Astrocyte (in vitro differentiated cells and primary cell): Measurements from ENCODE around the gene HGS. TPM values are rescaled to one million over a fixed set of nuclear protein-coding genes. Genes with fewer than 3 reads are reported as not detected.

Experiments used
- DNase-seq: peaks from one replicate; pipeline ENCODE4 v3.0.0-alpha.2; 2010; ENCODE audit warnings: low read depth
- FAIRE-seq: peaks from 2 replicates; lab custom pipeline; 2011; peaks lifted over from hg19 to GRCh38; lab: Jason Lieb, UNC
- H2AFZ ChIP-seq: 2 replicates; pipeline ENCODE4 v1.6.0; 2012; ENCODE audit warnings: low read depth, low read length, inconsistent platforms
- H3K27ac ChIP-seq: 2 replicates; pipeline ENCODE4 v1.5.1; 2011; ENCODE audit warnings: low read depth, low read length, inconsistent platforms
- H3K27me3 ChIP-seq: 2 replicates; pipeline ENCODE4 v1.6.0; 2011; ENCODE audit warnings: low read length, inconsistent platforms; ENCODE audit not compliant: insufficient read depth
- H3K36me3 ChIP-seq: 2 replicates; pipeline ENCODE4 v1.5.1; 2011; ENCODE audit warnings: low read length, inconsistent platforms; ENCODE audit not compliant: insufficient read depth
- H3K4me1 ChIP-seq: 2 replicates; pipeline ENCODE4 v1.5.1; 2011; ENCODE audit warnings: low read length, inconsistent platforms; ENCODE audit not compliant: insufficient read depth
- H3K4me2 ChIP-seq: 2 replicates; pipeline ENCODE4 v1.6.0; 2012; ENCODE audit warnings: low read length, inconsistent platforms
- H3K4me3 ChIP-seq: 2 replicates; pipeline ENCODE4 v1.5.1; 2011; ENCODE audit warnings: low read depth, mild to moderate bottlenecking, low read length, inconsistent platforms; ENCODE audit not compliant: insufficient read depth
- H3K79me2 ChIP-seq: 2 replicates; pipeline ENCODE4 v1.6.0; 2012; ENCODE audit warnings: mild to moderate bottlenecking, low read length, inconsistent platforms; ENCODE audit not compliant: insufficient read depth
- H3K9ac ChIP-seq: 2 replicates; pipeline ENCODE4 v1.6.0; 2012; ENCODE audit warnings: mild to moderate bottlenecking, low read length, inconsistent platforms
- H3K9me3 ChIP-seq: 2 replicates; pipeline ENCODE4 v1.5.1; 2012; ENCODE audit warnings: low read depth, mild to moderate bottlenecking, low read length, inconsistent platforms; ENCODE audit not compliant: insufficient read depth
- H4K20me1 ChIP-seq: 2 replicates; pipeline ENCODE4 v1.6.0; 2012; ENCODE audit warnings: low read length, inconsistent platforms; ENCODE audit not compliant: insufficient read depth
- H3K27ac Mint-ChIP-seq: one replicate; pipeline ENCODE4 v1.8.0; 2021; ENCODE audit warnings: mild to moderate bottlenecking, mixed read lengths; ENCODE audit not compliant: unreplicated experiment
- H3K27me3 Mint-ChIP-seq: one replicate; pipeline ENCODE4 v1.8.0; 2021; ENCODE audit warnings: low read depth, mixed read lengths; ENCODE audit not compliant: unreplicated experiment
- H3K36me3 Mint-ChIP-seq: one replicate; pipeline ENCODE4 v1.8.0; 2021; ENCODE audit warnings: low read depth, mixed read lengths; ENCODE audit not compliant: unreplicated experiment
- H3K4me1 Mint-ChIP-seq: one replicate; pipeline ENCODE4 v1.8.0; 2021; ENCODE audit warnings: low read depth, mixed read lengths; ENCODE audit not compliant: unreplicated experiment
- H3K4me3 Mint-ChIP-seq: one replicate; pipeline ENCODE4 v1.8.0; 2021; ENCODE audit warnings: mild to moderate bottlenecking, moderate library complexity, mixed read lengths; ENCODE audit not compliant: unreplicated experiment
- H3K9me3 Mint-ChIP-seq: one replicate; pipeline ENCODE4 v1.8.0; 2021; ENCODE audit warnings: mild to moderate bottlenecking, mixed read lengths; ENCODE audit not compliant: unreplicated experiment
- EZH2 ChIP-seq: IDR thresholded peaks from 2 replicates; pipeline ENCODE4 v1.6.1; 2012; ENCODE audit warnings: mild to moderate bottlenecking, low read length, inconsistent platforms; ENCODE audit not compliant: insufficient read depth
- total RNA-seq: library from RNA; stranded (reverse); gene quantifications from 2 replicates; pipeline ENCODE4 v1.2.1, GENCODE V29; 2021
- TF ChIP-seq, protein P1 (sequence below): IDR thresholded peaks from 2 replicates; pipeline ENCODE4 v1.5.1; 2011; ENCODE audit warnings: low read depth, mild to moderate bottlenecking, inconsistent platforms, low read length, moderate library complexity; ENCODE audit not compliant: insufficient read depth

HGS gene
- total RNA-seq, 1 donor from 2014 or later = 122 TPM

DNA sequence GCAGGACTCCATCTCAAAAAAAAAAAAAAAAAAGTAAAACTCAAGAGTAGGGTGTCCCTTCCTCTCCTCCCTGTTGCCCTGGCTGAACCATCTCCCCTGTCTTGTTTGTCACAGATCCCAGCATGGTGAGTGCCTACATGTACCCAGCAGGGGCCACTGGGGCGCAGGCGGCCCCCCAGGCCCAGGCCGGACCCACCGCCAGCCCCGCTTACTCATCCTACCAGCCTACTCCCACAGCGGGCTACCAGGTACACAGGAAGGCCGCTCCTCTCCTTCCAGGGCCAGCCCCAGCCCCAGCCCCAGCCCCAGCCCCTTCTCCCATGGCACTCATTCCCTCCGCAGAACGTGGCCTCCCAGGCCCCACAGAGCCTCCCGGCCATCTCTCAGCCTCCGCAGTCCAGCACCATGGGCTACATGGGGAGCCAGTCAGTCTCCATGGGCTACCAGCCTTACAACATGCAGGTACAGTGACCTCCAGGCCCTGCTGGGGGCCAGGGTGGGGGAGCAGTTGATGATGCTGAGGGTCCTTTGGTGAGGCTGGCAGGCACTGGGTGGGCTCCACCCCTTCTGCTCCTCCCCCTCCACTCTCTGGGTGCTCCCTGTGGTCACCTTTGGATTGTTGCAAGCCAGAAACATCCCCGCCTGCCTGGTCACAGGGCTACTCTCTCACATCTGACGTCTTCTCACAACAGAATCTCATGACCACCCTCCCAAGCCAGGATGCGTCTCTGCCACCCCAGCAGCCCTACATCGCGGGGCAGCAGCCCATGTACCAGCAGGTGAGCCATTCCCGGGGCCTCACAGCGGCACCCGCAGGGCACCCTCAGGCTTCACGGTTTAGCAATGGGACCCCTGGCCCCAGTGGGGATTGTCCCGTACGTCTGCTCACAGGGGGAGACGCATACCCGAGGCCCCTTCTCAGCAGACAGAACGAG is 16.8 kb downstream of the HGS start:
- FAIRE-seq = no peak
- Histone ChIP-seq H3K27me3 (no peaks in the 10 kb centered on the region), H3K4me2 (peak overlapping the region; percentile 94), H3K9ac (peak overlapping the region; percentile 95), H3K27ac (no peak overlapping the region), H3K79me2 (peaks cover 92% of the 10 kb centered on the region), H4K20me1 (peaks cover 72% of the 10 kb centered on the region), H3K4me1 (peaks cover 29% of the 10 kb centered on the region), H2AFZ (no peak overlapping the region), H3K9me3 (no peaks in the 10 kb centered on the region), H3K4me3 (no peak overlapping the region), H3K36me3 (peaks cover 31% of the 10 kb centered on the region)
- TF ChIP-seq, protein P1, sequence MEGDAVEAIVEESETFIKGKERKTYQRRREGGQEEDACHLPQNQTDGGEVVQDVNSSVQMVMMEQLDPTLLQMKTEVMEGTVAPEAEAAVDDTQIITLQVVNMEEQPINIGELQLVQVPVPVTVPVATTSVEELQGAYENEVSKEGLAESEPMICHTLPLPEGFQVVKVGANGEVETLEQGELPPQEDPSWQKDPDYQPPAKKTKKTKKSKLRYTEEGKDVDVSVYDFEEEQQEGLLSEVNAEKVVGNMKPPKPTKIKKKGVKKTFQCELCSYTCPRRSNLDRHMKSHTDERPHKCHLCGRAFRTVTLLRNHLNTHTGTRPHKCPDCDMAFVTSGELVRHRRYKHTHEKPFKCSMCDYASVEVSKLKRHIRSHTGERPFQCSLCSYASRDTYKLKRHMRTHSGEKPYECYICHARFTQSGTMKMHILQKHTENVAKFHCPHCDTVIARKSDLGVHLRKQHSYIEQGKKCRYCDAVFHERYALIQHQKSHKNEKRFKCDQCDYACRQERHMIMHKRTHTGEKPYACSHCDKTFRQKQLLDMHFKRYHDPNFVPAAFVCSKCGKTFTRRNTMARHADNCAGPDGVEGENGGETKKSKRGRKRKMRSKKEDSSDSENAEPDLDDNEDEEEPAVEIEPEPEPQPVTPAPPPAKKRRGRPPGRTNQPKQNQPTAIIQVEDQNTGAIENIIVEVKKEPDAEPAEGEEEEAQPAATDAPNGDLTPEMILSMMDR = no peak
- no peak for TF ChIP-seq EZH2
- peaks cover 21% of the 10 kb centered on the region for H3K36me3 Mint-ChIP-seq
- H3K27ac Mint-ChIP-seq = no peak overlapping the region
- no peaks in the 10 kb centered on the region for H3K27me3 Mint-ChIP-seq
- H3K9me3 Mint-ChIP-seq = no peaks in the 10 kb centered on the region
- no peak for DNase-seq
- H3K4me3 Mint-ChIP-seq = no peak overlapping the region
- H3K4me1 Mint-ChIP-seq = peaks cover 12% of the 10 kb centered on the region

DNA sequence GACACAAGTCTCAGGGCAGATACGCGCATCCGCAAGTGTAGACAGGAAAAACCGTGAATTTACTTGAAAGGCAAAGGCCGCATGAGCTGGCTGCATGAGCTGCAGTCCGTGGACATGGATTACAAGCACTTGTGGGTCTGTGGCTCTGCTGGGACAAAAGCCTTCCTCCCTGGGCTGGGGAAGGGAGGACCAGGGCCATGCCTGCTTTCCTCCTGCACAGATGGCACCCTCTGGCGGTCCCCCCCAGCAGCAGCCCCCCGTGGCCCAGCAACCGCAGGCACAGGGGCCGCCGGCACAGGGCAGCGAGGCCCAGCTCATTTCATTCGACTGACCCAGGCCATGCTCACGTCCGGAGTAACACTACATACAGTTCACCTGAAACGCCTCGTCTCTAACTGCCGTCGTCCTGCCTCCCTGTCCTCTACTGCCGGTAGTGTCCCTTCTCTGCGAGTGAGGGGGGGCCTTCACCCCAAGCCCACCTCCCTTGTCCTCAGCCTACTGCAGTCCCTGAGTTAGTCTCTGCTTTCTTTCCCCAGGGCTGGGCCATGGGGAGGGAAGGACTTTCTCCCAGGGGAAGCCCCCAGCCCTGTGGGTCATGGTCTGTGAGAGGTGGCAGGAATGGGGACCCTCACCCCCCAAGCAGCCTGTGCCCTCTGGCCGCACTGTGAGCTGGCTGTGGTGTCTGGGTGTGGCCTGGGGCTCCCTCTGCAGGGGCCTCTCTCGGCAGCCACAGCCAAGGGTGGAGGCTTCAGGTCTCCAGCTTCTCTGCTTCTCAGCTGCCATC is 17.7 kb downstream of the HGS start:
- Mint-ChIP-seq H3K36me3 (peaks cover 26% of the 10 kb centered on the region), H3K27me3 (no peaks in the 10 kb centered on the region), H3K9me3 (no peaks in the 10 kb centered on the region), H3K4me1 (peaks cover 12% of the 10 kb centered on the region), H3K27ac (no peak overlapping the region), H3K4me3 (peak overlapping the region; percentile 93)
- FAIRE-seq = no peak
- H3K9me3 ChIP-seq = no peaks in the 10 kb centered on the region
- H3K27ac ChIP-seq = peak overlapping the region; percentile 11
- peak overlapping the region; percentile 94 for H3K4me2 ChIP-seq
- TF ChIP-seq EZH2 = no peak
- TF ChIP-seq, protein P1 = no peak
- peaks cover 89% of the 10 kb centered on the region for H3K79me2 ChIP-seq
- no peak overlapping the region for H2AFZ ChIP-seq
- peak overlapping the region; percentile 95 for H3K9ac ChIP-seq
- peaks cover 72% of the 10 kb centered on the region for H4K20me1 ChIP-seq
- peaks cover 30% of the 10 kb centered on the region for H3K36me3 ChIP-seq
- peaks cover 29% of the 10 kb centered on the region for H3K4me1 ChIP-seq
- H3K4me3 ChIP-seq = peak overlapping the region; percentile 80
- H3K27me3 ChIP-seq = no peaks in the 10 kb centered on the region
- no peak for DNase-seq
